NCI-H2107 (cell line): ENCODE data around the gene VRK2.
"Not testable (repeated sequence)": the region's sequence is repeated elsewhere in the genome, so short reads cannot be mapped to it uniquely, and the experiment has no call there.

ENCODE experiments used
- DNase-seq: peaks from one replicate; lab custom pipeline; 2025; lab: John Stamatoyannopoulos, UW

The VRK2 gene

DNA sequence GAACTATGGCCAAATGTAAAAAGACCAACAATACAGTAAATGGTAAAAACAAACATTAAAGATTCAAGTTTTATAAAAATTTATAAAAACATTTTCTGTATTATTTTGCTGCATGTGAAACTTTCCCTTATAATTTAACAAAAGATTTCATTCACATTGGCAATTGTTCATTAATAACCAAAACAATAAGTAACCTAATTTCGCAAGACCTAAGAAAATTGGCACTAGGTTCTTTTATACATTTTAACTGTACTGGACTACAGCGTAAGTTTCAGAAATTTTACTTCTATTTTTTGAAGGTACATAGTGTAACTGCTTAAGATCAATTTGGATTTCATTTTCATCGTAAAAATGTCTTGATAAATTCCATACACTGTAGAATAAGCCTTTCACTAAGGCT is 117.3 kb downstream of the VRK2 start:
- DNase-seq, result no peak

DNA sequence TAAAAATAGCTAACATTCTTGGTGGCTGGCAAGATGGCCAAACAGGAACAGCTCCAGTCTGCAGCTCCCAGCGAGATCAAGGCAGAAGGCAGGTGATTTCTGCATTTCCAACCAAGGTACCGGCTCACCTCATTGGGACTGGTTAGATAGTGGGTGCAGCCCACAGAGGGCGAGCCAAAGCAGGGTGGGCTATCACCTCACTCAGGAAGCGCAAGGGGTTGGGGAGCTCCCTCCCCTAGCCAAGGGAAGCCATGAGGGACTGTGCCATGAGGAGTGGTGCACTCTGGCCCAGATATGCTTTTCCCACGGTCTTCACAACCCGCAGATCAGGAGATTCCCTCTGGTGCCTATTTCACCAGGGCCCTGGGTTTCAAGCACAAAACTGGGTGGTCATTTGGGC is 121.5 kb downstream of the VRK2 start:
- DNase-seq, result not testable (repeated sequence)

GRCh38 chr2:58169845-58170244 is 123.2 kb downstream of the VRK2 start:
- not testable (repeated sequence) for DNase-seq

- not testable (repeated sequence) for DNase-seq
Measured at GRCh38 chr2:58170334-58170933, 123.8 kb downstream of the VRK2 start.

- DNase-seq, result not testable (repeated sequence)
Measured at GRCh38 chr2:58171831-58172230, 125.2 kb downstream of the VRK2 start.

- DNase-seq, result not testable (repeated sequence)
Measured at GRCh38 chr2:58177187-58177586, 130.6 kb downstream of the VRK2 start.

DNA sequence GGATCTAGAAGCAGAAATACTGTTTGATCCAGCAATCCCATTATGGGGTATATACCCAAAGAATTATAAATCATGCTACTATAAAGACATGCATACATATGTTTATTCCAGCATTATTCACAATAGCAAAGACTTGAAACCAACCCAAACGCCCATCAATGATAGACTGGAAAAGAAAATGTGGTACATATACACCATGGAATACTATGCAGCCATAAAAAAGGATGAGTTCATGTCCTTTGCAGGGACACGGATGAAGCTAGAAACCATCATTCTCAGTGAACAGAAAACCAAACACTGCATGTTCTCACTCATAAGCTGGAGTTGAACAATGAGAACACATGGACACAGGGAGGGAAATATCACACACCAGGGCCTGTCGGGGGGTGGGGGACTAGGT is 133.6 kb downstream of the VRK2 start:
- not testable (repeated sequence) for DNase-seq

DNA sequence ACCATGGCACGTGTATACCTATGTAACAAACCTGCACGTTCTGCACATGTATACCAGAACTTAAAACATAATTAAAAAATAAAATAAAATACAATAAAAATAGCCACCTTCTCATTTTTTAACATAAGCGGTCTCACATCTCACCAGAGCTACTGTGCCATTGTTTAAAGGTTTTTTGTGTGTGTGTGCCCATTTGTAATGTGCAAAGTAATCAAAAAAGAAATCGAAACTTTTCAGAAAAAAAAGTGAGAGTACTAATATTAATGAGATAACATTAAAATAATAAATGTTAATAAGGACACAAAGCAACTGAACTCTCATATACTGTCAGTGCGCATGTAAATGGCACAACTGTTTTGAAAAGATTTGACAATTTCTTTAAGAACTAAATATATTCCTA is 134.0 kb downstream of the VRK2 start:
- DNase-seq, result no peak

DNA sequence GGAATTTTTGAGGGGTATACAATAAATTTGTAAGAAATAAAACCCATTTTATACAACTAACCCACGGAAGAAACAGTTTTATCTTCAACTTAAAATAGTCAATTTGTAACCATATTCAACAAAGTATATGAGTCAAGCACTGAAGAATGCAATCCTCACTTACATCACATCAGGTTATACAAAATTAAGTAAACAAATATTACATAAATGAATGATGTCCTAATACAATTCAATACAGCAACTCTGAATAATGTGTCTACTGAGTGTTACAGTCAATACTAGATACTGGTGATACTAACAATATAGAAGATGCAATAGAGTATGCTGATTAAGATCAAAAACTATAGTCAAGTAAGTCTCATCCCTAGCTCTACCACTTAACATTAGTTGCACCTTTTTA is 135.9 kb downstream of the VRK2 start:
- no peak for DNase-seq

DNA sequence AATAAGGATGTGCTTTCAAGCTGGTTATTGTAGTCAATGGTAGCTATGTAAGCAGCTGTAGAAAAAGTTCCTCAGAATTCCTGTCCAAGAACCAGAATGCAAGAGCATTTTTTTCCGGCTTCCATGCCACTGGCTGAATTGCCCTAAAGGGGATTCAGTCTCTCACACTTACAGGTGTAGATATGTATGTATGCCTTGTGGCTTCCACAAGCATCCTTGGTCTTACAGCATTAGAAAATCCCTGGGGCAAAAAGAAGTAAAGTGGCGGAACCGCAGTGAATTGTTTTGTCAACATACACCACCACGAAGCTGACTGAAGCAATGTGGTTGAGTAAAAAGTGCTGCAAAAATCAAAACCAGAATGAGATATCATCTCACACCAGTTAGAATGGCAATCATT is 139.9 kb downstream of the VRK2 start:
- no peak for DNase-seq

- DNase-seq, result not testable (repeated sequence)
Measured at GRCh38 chr2:58187022-58187421, 140.4 kb downstream of the VRK2 start.

DNA sequence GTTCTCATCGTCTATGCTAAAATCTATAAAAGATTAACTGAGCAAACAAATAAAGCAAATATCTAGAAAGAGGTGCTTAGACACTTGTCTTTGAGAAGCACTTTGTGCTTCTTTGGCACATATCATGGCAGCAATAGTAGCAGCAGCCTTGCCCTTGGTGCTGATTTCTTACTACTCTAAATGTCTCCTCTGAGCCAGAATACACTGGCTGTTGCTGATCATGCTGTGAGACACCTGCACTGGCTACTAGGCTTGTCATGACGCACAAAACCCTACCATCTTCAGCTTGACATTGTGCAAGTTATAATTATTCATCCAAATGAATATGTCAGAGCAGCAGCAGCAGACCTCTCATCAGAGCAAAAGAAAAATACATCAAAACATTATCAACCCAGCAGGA is 147.9 kb downstream of the VRK2 start:
- DNase-seq, result no peak

GRCh38 chr2:58195662-58196061 is 149.1 kb downstream of the VRK2 start:
- DNase-seq, result no peak

GRCh38 chr2:58197894-58198293 is 151.3 kb downstream of the VRK2 start:
- DNase-seq, result no peak

GRCh38 chr2:58202404-58202803 is 155.8 kb downstream of the VRK2 start:
- no peak for DNase-seq

DNA sequence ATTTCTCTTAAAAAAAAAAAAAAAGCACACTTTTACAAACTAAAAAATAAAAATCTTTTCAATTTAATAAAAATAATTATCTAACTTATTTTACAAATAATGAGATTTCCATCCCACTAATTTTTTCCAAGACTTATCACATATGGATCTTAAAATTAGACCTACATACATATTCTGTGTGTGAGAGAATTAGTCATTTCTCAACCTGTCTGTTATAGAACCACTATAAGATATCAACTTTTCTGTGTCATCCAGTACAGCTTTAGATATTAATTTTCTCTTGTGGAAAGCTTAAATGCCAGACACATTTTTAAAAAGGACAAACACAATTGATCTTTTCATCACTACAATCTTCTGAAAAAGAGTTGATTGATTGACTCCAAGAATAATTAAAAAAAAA is 156.4 kb downstream of the VRK2 start:
- DNase-seq, result no peak

GRCh38 chr2:58204195-58204959 is 157.8 kb downstream of the VRK2 start:
- no peak for DNase-seq

DNA sequence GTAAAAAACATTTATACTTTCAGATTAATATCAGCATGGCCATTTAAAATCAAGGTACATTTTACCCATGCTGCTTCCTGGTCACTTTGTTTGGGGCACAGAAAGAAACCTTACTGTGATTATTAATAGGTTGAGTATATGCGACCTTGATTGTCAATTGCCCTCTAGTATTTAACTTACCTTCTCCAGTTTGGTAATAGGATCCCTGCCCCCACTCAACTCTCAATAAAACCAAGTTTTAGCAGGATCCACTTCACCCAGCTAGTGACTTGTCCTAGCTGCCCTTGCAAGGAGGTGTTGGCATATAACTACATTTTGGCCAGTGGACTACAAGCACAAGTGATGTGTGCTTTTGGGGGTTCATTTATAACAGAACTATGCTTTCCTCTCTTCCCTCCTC is 160.2 kb downstream of the VRK2 start:
- DNase-seq, result no peak

GRCh38 chr2:58207189-58207588 is 160.6 kb downstream of the VRK2 start:
- no peak for DNase-seq
